Esophagus squamous epithelium (tissue), 5 donors: ENCODE data around the gene LARGE1. TPM values are rescaled to one million over a fixed set of nuclear protein-coding genes. Genes with fewer than 3 reads are reported as not detected.

Experiments
- DNase-seq: peaks from one replicate; lab custom pipeline; 2025; lab: John Stamatoyannopoulos, UW
- H3K27ac ChIP-seq, 4 donors: fragments of 200-600 bp; sonication (generic); one replicate each; pipeline ENCODE4 v1.5.1; 2016 to 2019; ENCODE audit warnings: mild to moderate bottlenecking in 1 of 4
- H3K27me3 ChIP-seq, 4 donors: fragments of 200-600 bp; sonication (generic); 1 replicate in 3 of 4; 2 replicates in 1 of 4; pipeline versions ENCODE4 v1.5.1 to v1.6.0; 2017 to 2021; ENCODE audit warnings: antibody characterized with exemption in 1 of 4
- H3K36me3 ChIP-seq, 3 donors: fragments of 200-600 bp; sonication (generic); one replicate each; pipeline ENCODE4 v1.5.1; 2016 to 2019
- H3K4me1 ChIP-seq, 3 donors: fragments of 200-600 bp; sonication (generic); one replicate each; pipeline ENCODE4 v1.5.1; 2017 to 2019
- H3K4me3 ChIP-seq, 4 donors: fragments of 200-600 bp; sonication (generic); 1 replicate in 3 of 4; 2 replicates in 1 of 4; pipeline ENCODE4 v1.5.1; 2016 to 2019; ENCODE audit warnings: mild to moderate bottlenecking in 2 of 4, moderate library complexity in 1 of 4
- H3K9me3 ChIP-seq, 3 donors: fragments of 200-600 bp; sonication (generic); one replicate each; pipeline ENCODE4 v1.5.1; 2016 to 2019
- POLR2A ChIP-seq, 4 donors: fragments of 450-650 bp; IDR thresholded peaks; one replicate each; pipeline ENCODE4 v1.6.1; 2017; ENCODE audit warnings: antibody characterized with exemption in 4 of 4, mild to moderate bottlenecking in 4 of 4, moderate library complexity in 3 of 4
- WGBS, 2 donors: methylation state at CpG; one replicate each; pipeline ENCODE4 v1.1.5; 2018; 5-methylcytosine and 5-hydroxymethylcytosine counted together
- intact Hi-C: fragments of 100-400 bp; cut with DNase I; formaldehyde crosslinking; loops from one replicate; pipeline ENCODE4 v1.15.0; 2022
- total RNA-seq, 4 donors: library from RNA; depleted of rRNA; stranded (reverse); fragments of >200 nt; gene quantifications; one replicate each; pipeline ENCODE4 v1.1.0, GENCODE V29; 2016
- TF ChIP-seq, protein P1 (sequence below), 6 experiments: fragments of 450-650 bp in 4 of 6; fragments of 200-600 bp in 2 of 6; sonication (generic) in 2 of 6; IDR thresholded peaks; one replicate each; pipeline ENCODE4 v1.5.1; 2016 to 2019; ENCODE audit warnings: antibody characterized with exemption in 6 of 6, mild to moderate bottlenecking in 4 of 6, moderate library complexity in 4 of 6
- donor health status: DM: yes; HTN: yes; CAD: no.

The LARGE1 gene
- total RNA-seq, 4 donors from 2014 or later = 5.2 to 15.1 (median 6.6) TPM

DNA sequence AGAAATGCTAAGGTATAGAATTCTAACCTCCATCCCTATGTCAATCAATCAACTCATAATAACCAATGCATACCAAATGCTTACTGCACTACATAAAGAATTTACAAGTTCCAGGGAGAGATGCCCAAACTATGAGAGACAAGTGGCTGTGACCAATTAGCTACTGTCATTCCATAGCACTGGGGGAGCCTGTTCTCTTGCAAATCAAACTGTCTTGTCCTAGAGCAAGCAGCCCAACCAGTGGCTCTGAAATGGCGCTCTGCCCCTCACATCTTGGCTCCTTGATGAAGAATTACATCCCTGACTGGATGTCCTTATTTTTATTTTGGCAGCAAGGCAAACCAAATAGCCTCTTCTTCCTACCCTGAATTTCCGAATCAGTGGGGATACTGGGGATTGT, 589.7 kb downstream of the LARGE1 start:
- Histone ChIP-seq H3K9me3 (no peaks in the 10 kb centered on the region), H3K27ac (no peak overlapping the region), H3K27me3 (no peaks in the 10 kb centered on the region), H3K4me3 (no peak overlapping the region), H3K36me3 (peaks cover 0 to 2% (median 0%) of the 10 kb centered on the region in 3 donors), H3K4me1 (no peaks in the 10 kb centered on the region)
- intact Hi-C loops = no loop called here
- TF ChIP-seq, protein P1, sequence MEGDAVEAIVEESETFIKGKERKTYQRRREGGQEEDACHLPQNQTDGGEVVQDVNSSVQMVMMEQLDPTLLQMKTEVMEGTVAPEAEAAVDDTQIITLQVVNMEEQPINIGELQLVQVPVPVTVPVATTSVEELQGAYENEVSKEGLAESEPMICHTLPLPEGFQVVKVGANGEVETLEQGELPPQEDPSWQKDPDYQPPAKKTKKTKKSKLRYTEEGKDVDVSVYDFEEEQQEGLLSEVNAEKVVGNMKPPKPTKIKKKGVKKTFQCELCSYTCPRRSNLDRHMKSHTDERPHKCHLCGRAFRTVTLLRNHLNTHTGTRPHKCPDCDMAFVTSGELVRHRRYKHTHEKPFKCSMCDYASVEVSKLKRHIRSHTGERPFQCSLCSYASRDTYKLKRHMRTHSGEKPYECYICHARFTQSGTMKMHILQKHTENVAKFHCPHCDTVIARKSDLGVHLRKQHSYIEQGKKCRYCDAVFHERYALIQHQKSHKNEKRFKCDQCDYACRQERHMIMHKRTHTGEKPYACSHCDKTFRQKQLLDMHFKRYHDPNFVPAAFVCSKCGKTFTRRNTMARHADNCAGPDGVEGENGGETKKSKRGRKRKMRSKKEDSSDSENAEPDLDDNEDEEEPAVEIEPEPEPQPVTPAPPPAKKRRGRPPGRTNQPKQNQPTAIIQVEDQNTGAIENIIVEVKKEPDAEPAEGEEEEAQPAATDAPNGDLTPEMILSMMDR (IDR thresholded peaks at IDR 0.05) = no peak
- no peak for TF ChIP-seq POLR2A (IDR thresholded peaks at IDR 0.05)
- WGBS, 2 donors = 92 to 95% methylated on average over 2 of the region's 2 CpGs
- DNase-seq = no peak

GRCh38 chr22:33329398-33329797, 590.9 kb downstream of the LARGE1 start:
- Histone ChIP-seq H3K27ac (no peak overlapping the region), H3K27me3 (no peaks in the 10 kb centered on the region), H3K4me3 (no peak overlapping the region), H3K4me1 (no peaks in the 10 kb centered on the region), H3K36me3 (no peaks in the 10 kb centered on the region), H3K9me3 (no peaks in the 10 kb centered on the region)
- intact Hi-C loops = no loop called here
- WGBS, 2 donors = 39 to 63% methylated on average over 3 of the region's 3 CpGs
- TF ChIP-seq, protein P1 (IDR thresholded peaks at IDR 0.05) = no peak
- TF ChIP-seq POLR2A (IDR thresholded peaks at IDR 0.05) = no peak
- no peak for DNase-seq

GRCh38 chr22:33328789-33329296, 591.4 kb downstream of the LARGE1 start:
- 34 to 37% methylated on average over 2 of the region's 2 CpGs for WGBS, 2 donors
- Histone ChIP-seq H3K27me3 (no peaks in the 10 kb centered on the region), H3K36me3 (no peaks in the 10 kb centered on the region), H3K4me1 (no peaks in the 10 kb centered on the region), H3K27ac (no peak overlapping the region), H3K4me3 (no peak overlapping the region), H3K9me3 (no peaks in the 10 kb centered on the region)
- DNase-seq = no peak
- intact Hi-C loops = no loop called here
- no peak for TF ChIP-seq POLR2A (IDR thresholded peaks at IDR 0.05)
- TF ChIP-seq, protein P1 (IDR thresholded peaks at IDR 0.05) = no peak

- Histone ChIP-seq H3K4me3 (no peak overlapping the region), H3K27me3 (no peaks in the 10 kb centered on the region), H3K27ac (no peak overlapping the region), H3K4me1 (no peaks in the 10 kb centered on the region), H3K9me3 (no peaks in the 10 kb centered on the region), H3K36me3 (no peaks in the 10 kb centered on the region)
- no peak for DNase-seq
- intact Hi-C loops = no loop called here
- no peak for TF ChIP-seq POLR2A (IDR thresholded peaks at IDR 0.05)
- TF ChIP-seq, protein P1 (IDR thresholded peaks at IDR 0.05) = no peak
- 72 to 85% methylated on average over 6 to 7 of the region's 9 CpGs for whole genome bisulfite sequencing, 2 donors
Measured at GRCh38 chr22:33327348-33327860, 592.9 kb downstream of the LARGE1 start.

DNA sequence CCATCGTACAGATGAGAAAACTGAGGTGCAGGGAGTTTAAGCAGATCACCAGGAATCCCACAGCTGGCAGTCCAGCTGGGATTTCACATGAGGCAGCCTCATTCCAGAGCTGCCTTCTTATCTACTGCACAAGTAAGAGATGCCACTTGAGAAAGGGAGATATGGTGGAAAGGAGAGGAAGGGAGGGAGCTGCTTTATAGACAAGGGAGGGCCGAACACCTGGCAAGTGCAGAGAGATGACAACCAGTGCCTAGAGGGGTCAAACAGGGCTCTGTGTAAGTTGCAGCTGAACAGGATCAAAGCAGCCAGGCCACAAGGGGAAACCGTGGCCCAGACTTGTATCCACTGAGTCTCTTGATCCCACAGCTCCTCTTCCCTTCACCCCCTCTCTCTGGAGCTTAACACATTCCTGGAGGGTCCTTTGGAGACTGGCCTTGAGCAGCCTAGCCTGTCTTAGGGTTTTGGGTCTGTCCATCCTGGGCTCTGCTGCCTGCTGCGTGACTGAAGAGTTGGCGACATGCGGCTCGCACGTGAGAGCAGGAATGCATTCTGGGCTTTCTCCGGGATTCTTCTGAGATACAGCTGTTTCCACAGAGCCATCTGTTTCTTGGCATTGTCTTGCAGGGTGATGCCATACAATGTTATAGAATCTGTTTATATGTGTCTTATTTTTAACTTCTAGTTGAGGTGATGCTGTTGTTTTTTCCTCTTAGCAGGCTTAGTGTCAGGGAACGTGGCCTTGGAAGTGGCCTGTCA, 593.6 kb downstream of the LARGE1 start:
- no peak for TF ChIP-seq POLR2A (IDR thresholded peaks at IDR 0.05)
- TF ChIP-seq, protein P1 (IDR thresholded peaks at IDR 0.05) = no peak
- WGBS, 2 donors = 71 to 76% methylated on average over 5 to 9 of the region's 10 CpGs
- Histone ChIP-seq H3K27me3 (no peaks in the 10 kb centered on the region), H3K36me3 (no peaks in the 10 kb centered on the region), H3K9me3 (no peaks in the 10 kb centered on the region), H3K4me1 (no peaks in the 10 kb centered on the region), H3K4me3 (no peak overlapping the region), H3K27ac (no peak overlapping the region)
- no peak for DNase-seq
- intact Hi-C loops = no loop called here
